Frontal cortex (tissue), 4 donors: ENCODE data around the gene AMN. TPM values are rescaled to one million over a fixed set of nuclear protein-coding genes. Genes with fewer than 3 reads are reported as not detected.
"Not testable (repeated sequence)": the region's sequence is repeated elsewhere in the genome, so short reads cannot be mapped to it uniquely, and the experiment has no call there.

Experiments
- DNase-seq, 2 donors: peaks; one replicate each; pipeline ENCODE4 v3.0.0; 2012; ENCODE audit warnings: low spot score in 2 of 2
- FAIRE-seq: peaks from 2 replicates; lab custom pipeline; 2012; peaks lifted over from hg19 to GRCh38; lab: Jason Lieb, UNC
- total RNA-seq: library from RNA; depleted of rRNA; stranded (reverse); fragments of >200 nt; gene quantifications from one replicate; pipeline ENCODE4 v1.2.3, GENCODE V29; 2014
- donor health status: control.
- donor health status: control.
- donor health status: control.

The AMN gene
- total RNA-seq: under 0.01 TPM

DNA sequence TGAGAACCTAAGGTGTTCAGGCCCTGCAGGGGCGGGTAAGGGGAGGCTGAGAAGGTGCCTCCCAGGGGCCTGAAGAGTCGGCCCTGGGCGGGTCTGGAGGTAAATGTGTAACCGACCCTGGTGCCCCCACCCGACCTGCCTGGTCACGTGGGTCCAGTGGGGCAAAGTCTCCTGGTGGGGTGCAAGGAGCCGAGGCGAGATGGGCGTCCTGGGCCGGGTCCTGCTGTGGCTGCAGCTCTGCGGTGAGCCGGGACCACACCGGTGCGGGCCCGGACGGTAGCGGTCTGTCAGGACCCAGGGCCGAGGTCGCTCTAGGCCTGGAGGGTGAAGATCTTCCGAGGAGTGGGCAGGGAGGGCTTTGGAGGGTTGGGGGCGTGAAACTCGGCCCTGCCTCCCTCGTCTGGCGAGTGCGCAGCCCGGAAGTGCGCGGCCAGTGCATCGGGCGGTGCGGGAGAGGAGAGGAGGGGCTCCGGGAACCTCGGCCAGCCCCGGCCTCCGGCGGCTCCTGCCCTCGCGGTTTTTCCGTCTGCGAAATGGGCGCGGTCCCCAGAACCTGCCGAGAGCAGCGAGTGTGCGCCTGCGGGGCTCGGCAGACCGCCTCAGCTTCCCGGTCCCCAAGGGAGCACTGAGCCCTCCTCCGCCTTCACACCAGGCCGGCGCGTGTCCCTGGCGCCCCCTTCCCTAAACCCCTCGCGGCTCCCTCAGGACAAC is at the start of gene AMN:
Gene AMN, plus strand, starts transcription at position 174 of the 711 bp plus-strand sequence. Its CDS starts 26 bp downstream, at position 200.
- FAIRE-seq (no peak), DNase-seq (no peak)

- no peak for FAIRE-seq
- DNase-seq: no peak
Observed at GRCh38 chr14:102873131-102873530, 49.3 kb upstream of the AMN start.

DNA sequence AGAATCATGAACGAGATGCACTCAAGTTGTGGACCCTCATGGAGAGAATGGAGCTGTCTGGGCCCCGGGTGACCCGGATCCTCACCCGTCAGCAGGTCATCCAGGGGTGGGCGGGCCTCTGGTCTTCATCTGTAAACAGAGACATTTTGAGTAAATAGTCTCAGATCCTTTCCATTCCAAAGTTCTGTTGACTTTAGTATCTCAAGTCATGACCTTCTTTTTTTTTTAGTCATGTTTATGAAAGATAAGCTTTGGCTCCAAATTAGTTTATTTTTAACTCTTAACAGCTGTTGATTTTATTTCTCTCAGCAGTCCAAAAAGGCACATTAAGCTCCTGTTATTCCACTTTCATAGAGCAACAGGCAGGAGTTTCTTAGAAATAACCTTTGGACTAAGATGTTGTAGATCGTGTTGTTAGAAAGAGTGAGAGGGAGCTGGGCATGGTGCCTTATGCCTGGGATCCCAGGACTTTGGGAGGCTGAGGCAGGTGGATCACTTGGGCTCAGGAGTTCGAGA is 48.9 kb upstream of the AMN start:
- no peak for DNase-seq
- FAIRE-seq: no peak

GRCh38 chr14:102875652-102876051 is 46.8 kb upstream of the AMN start:
- DNase-seq: no peak
- no peak for FAIRE-seq

- DNase-seq, FAIRE-seq: not testable (repeated sequence)
Observed at GRCh38 chr14:102877511-102877910, 45.0 kb upstream of the AMN start.

GRCh38 chr14:102878174-102878969 is 44.1 kb upstream of the AMN start:
- DNase-seq (no peak), FAIRE-seq (no peak)

DNA sequence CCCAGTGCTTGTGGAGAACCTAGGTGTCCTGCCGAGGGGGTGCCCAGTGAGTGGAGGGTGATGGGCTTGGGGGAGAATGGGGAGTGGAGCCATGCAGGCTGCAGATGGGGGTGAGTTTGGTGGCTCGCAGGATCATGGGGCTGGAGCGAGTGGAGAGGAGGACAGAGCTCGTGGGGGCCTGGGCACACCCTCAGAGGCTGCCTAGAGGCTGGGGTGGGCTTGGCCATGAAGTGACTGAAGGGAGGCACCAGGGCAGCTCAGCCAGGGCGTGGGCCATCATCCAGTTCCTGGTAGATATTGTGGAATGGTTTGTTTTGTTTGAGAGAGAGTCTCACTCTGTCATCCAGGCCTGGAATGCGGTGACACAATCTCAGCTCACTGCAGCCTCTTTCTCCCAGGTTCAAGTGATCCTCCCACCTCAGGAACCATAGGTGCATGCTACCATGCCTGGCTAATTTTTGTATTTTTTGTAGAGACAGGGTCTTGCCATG is 43.4 kb upstream of the AMN start:
- DNase-seq (no peak), FAIRE-seq (no peak)

GRCh38 chr14:102882226-102882906 is 40.1 kb upstream of the AMN start:
- DNase-seq (no peak), FAIRE-seq (no peak)

DNA sequence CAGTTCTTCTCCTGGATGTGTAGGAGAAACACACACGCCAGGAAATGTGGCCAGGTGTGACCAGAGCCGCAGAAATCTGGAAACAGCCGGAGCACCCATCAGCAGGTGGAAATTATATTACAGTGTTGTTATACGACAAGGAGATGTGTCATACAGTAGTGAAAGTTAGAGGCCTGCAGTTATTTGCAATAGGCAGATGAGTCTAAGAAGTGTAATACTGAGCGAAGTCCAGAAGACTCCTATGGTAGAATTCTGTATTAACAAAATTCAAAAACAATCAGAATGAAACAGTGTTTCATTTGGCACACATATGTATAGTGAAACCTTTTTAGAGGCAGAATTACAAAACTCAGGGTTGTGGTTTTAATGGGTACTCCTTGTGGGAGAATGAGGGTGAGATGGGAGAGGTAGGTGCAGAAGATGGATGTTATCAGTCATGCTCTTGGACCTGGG is 39.3 kb upstream of the AMN start:
- no peak for DNase-seq
- FAIRE-seq: no peak

DNA sequence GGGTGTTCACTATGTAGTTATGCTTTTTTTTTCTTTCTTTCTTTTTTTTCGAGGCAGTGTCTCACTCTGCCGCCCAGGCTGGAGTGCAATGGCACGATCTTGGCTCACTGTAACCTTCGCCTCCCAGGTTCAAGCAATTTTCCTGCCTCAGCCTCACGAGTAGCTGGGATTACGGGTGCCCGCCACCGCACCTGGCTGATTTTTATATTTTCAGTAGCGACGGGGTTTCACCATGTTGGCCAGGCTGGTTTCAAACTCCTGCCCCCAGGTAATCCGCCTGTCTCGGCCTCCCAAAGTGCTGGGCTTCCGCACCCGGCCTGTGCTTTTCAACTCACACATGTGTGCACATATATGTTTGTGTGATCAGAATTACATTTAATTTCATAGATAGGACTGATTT is 38.9 kb upstream of the AMN start:
- no peak for DNase-seq
- no peak for FAIRE-seq

DNA sequence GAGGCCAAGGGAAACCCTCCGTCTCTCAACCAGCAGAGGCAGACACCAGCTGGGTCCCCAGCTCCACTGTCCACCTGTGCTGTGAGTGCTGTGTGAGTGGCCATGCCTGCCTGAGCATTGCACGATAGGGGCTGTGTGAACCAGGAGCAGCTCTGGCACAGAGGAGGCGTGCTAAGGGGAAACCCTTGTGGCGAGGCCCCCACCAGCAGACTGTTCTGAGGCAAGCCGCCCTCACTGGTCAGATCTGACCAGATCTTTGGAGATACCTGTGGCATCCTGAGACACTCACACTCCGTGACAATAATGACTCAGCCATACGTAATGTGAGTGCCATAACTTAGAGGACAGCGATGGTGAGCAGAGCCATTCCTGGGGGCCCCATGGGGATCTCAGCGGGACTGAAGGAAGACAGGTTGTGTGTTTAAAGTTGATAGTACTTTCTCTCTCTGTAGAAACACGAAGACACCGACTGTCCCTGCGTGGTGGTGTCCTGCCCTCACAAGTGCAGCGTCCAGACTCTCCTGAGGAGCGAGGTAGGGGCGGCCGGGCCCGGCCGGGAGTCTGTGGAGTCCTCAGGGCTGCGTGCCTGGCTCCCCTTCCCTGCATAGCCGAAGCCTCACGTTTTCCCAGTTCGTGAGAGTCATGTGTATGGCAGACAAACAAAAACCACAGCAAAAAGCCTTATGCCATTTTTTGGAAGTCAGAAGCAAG is 36.6 kb upstream of the AMN start:
- DNase-seq (no peak), FAIRE-seq (no peak)

GRCh38 chr14:102888748-102889147 is 33.7 kb upstream of the AMN start:
- no peak for DNase-seq
- FAIRE-seq: no peak

DNA sequence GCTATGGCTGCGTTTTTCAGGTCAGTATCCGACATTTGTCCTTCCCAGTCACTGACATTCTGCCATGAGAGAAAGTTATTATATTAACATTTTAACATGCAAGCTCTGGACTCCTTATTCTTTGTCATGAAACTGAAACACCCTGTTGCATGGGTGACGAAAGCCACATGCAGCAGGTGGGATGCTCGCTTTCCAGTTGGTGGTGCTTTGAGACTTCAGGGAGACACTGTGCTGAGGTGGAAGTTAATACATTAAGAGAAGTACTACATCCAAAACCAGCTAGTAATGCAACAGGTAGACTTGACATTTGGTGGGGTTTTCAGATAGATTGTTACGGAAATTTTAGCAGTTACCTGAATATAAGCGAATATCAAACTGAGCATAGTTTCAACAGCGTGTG is 32.8 kb upstream of the AMN start:
- FAIRE-seq (no peak), DNase-seq (no peak)

DNA sequence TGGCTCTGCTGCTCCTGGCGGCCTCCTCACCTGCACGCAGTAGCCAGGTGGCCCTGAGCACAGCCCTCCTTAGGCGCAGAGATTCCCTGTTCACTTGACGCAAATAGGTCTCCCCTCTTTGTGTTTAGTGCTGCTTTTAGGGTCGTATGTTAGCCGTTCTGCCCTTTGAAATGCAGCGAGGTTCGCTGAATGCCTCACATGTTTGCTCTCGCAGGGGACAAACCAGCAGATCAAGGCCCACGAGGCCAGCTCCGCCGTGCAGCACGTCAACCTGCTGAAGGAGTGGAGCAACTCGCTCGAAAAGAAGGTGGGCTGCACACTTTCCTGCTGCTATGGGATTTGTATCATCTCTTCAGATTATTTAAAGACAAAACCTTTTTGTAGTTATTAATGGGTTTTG is 31.4 kb upstream of the AMN start:
- FAIRE-seq: no peak

GRCh38 chr14:102891556-102891955 is 30.9 kb upstream of the AMN start:
- DNase-seq: no peak
- FAIRE-seq: no peak

More for the DNA sequence above, 31.4 kb upstream of the AMN start:
- DNase-seq: no peak

DNA sequence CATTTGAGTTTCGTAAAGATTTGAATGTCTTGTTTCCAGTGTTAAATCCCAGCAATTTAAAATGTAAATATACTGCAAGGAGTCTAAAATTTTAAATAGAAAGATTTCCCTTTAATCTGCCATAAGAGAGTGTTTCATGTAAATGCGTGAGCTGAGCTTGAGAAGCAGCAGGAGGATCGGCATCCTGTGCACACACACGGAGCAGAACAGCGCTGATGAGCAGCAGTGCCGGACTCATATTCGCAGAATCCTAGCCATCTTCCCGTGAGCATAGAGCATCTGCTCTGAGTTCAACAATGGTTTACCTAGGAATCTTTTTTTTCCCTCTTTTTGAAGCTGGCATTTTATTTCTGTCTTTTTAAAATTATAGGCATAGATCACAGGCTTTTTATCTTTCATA is 29.8 kb upstream of the AMN start:
- no peak for FAIRE-seq
- DNase-seq: no peak

- no peak for FAIRE-seq
- no peak for DNase-seq
Observed at GRCh38 chr14:102893452-102893851, 29.0 kb upstream of the AMN start.

GRCh38 chr14:102896735-102897134 is 25.7 kb upstream of the AMN start:
- not testable (repeated sequence) for DNase-seq, FAIRE-seq

GRCh38 chr14:102897299-102898027 is 25.0 kb upstream of the AMN start:
- DNase-seq (no peak), FAIRE-seq (no peak)
